Lung (tissue), 12 donors: ENCODE data around the gene ALG9. TPM values are rescaled to one million over a fixed set of nuclear protein-coding genes. Genes with fewer than 3 reads are reported as not detected.

Experiments
- ATAC-seq: fragments of 200-7000 bp; cut with Tn5 transposase; one replicate; pipeline ENCODE4 v1.9.1; 2020; ENCODE audit warnings: moderate number of reproducible peaks; ENCODE audit not compliant: insufficient read depth, low FRiP score
- DNase-seq, 3 donors: peaks; one replicate each; pipeline ENCODE4 v3.0.0-alpha.2; 2013 to 2017
- H3K27ac ChIP-seq, 2 donors: one replicate each; pipeline ENCODE4 v1.5.1; 2013; ENCODE audit warnings: mild to moderate bottlenecking in 2 of 2, moderate library complexity in 2 of 2, control low read depth in 1 of 2, inconsistent platforms in 1 of 2, low read depth in 1 of 2, low read length in 1 of 2
- H3K27me3 ChIP-seq, 3 donors: one replicate each; pipeline ENCODE4 v1.5.1; 2013; ENCODE audit warnings: low read length in 2 of 3; ENCODE audit not compliant: control insufficient read depth in 3 of 3, insufficient read depth in 3 of 3
- H3K36me3 ChIP-seq, 4 donors: one replicate each; pipeline ENCODE4 v1.5.1; 2013; ENCODE audit warnings: low read length in 4 of 4, mild to moderate bottlenecking in 1 of 4, moderate library complexity in 1 of 4; ENCODE audit not compliant: control insufficient read depth in 4 of 4, insufficient read depth in 4 of 4
- H3K4me1 ChIP-seq, 5 donors: one replicate each; pipeline ENCODE4 v1.5.1; 2013; ENCODE audit warnings: low read length in 5 of 5, mild to moderate bottlenecking in 2 of 5, moderate library complexity in 1 of 5; ENCODE audit not compliant: control insufficient read depth in 5 of 5, insufficient read depth in 5 of 5
- H3K4me3 ChIP-seq: one replicate; pipeline ENCODE4 v1.5.1; 2013; ENCODE audit warnings: mild to moderate bottlenecking, control low read depth, moderate library complexity
- H3K9ac ChIP-seq, 2 donors: one replicate each; pipeline ENCODE4 v1.5.1; 2013; ENCODE audit warnings: low read length in 2 of 2, control low read depth in 1 of 2; ENCODE audit not compliant: insufficient read depth in 1 of 2
- H3K9me3 ChIP-seq, 4 donors: one replicate each; pipeline ENCODE4 v1.5.1; 2013; ENCODE audit warnings: low read length in 3 of 4, mild to moderate bottlenecking in 1 of 4, moderate library complexity in 1 of 4; ENCODE audit not compliant: control insufficient read depth in 4 of 4, insufficient read depth in 3 of 4
- WGBS, 2 donors: extraction: QIAGEN DNeasy Blood & Tissue Kit; methylation state at CpG; one replicate each; pipeline ENCODE4 v1.1.7; 2013; 5-methylcytosine and 5-hydroxymethylcytosine counted together
- polyA plus RNA-seq, 2 donors: library from polyadenylated mRNA; stranded (reverse); fragments of 200-250 nt; gene quantifications; one replicate each; pipeline ENCODE4 v1.2.1, GENCODE V29; 2013
- total RNA-seq, 2 donors: library from RNA; depleted of rRNA in 1 of 2; stranded (reverse); fragments of >200 nt in 1 of 2; gene quantifications; one replicate each; pipeline ENCODE4 v1.2.1, GENCODE V29; 2014 to 2021
- TF ChIP-seq, protein P1 (sequence below): IDR thresholded peaks from 2 replicates; pipeline ENCODE4 v1.5.1; 2012; ENCODE audit warnings: mild to moderate bottlenecking; ENCODE audit errors: control extremely low read depth, extremely low read depth
- donor health status: control.
- donor health status: control.
- donor health status: Bipolar disorder and iron deficiency.
- donor health status: healthy.
- donor health status: DM: yes; HTN: yes; CAD: no.

ALG9 gene
- total and polyA plus RNA-seq, 4 donors: 11.4 to 43.4 (median 25.9) TPM

DNA sequence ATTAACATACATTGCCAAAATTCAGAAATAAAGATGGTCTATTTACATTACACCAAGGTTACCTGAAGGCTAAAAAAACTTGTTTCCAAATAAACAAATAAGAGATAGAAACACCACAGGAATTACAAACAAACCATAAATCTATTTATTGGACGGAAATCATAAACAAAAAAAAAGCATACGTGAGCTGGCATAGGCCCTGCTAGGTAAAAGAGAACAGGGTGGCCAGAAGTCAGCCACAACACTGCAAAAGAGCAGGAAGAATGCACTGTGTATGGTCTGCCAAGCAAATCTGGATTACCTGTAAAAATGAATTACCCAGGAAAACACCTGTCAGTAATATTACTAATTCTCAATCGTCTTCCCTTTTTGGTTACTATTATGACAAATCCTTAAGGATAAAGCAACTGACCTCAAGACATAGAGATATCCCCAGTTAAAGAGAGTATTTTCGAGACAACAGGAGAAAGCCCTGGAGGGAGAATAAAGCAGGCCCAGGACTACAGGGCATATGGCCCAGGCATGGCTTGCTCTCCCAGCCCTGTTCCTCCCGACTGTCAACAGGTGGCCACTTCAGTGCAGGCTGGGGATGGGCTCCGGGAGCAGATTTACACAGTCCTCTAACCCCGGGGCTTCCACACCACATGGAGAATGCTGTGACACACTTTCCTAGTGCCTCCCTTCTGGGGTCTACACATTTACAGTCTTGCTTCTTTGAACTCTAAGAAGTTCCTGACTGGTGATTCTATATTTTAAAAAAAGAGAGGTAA is 123.2 kb downstream of the ALG9 start:
- H3K4me3 ChIP-seq: no peak overlapping the region
- DNase-seq (no peak), ATAC-seq (no peak)
- TF ChIP-seq, protein P1, sequence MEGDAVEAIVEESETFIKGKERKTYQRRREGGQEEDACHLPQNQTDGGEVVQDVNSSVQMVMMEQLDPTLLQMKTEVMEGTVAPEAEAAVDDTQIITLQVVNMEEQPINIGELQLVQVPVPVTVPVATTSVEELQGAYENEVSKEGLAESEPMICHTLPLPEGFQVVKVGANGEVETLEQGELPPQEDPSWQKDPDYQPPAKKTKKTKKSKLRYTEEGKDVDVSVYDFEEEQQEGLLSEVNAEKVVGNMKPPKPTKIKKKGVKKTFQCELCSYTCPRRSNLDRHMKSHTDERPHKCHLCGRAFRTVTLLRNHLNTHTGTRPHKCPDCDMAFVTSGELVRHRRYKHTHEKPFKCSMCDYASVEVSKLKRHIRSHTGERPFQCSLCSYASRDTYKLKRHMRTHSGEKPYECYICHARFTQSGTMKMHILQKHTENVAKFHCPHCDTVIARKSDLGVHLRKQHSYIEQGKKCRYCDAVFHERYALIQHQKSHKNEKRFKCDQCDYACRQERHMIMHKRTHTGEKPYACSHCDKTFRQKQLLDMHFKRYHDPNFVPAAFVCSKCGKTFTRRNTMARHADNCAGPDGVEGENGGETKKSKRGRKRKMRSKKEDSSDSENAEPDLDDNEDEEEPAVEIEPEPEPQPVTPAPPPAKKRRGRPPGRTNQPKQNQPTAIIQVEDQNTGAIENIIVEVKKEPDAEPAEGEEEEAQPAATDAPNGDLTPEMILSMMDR: no peak
- peaks cover 0 to 2% (median 0%) of the 10 kb centered on the region in 5 donors for H3K4me1 ChIP-seq
- peaks cover 0 to 2% (median 0%) of the 10 kb centered on the region in 4 donors for H3K9me3 ChIP-seq
- H3K9ac ChIP-seq: no peak overlapping the region
- H3K27ac ChIP-seq: no peak overlapping the region
- no peaks in the 10 kb centered on the region for H3K27me3 ChIP-seq
- WGBS, 2 donors: 82 to 88% methylated on average over 7 of the region's 7 CpGs
- H3K36me3 ChIP-seq: peaks cover 19 to 47% (median 27%) of the 10 kb centered on the region in 4 donors

DNA sequence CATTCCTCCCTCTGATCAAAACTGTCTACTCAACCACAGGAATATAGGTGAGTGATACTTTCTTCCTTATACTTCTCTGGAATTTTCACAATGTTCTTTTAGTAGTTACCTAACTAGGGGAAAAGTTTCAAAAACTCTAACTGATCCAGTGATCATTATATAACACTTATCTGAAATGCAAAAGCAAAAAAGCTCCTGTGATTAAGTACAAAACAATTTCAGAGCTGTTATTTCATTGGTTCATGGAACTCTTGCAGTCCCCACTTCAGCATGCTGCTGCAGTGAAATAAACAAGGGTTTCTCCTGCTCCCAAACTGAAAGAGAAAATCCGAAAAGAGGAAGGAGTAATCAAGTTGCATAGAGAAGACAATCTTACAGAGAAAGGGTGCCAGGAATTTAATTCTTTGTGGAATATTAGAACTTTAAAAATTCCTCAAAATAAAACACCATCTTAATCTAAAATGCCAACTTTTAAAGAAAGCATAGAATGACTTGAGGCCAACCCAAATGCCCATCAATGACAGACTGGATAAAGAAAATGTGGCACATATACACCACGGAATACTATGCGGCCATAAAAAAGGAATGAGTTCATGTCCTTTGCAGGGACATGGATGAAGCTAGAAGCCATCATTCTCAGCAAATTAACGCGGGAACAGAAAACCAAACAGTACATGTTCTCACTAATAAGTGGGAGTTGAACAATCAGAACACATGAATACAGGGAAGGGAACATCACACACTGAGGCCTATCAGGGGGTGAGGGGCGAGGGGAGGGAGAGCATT is 125.5 kb downstream of the ALG9 start:
- H3K4me1 ChIP-seq: peaks cover 0 to 2% (median 0%) of the 10 kb centered on the region in 5 donors
- peaks cover 15 to 55% (median 36%) of the 10 kb centered on the region in 4 donors for H3K36me3 ChIP-seq
- 90 to 92% methylated on average over 6 of the region's 6 CpGs for WGBS, 2 donors
- H3K4me3 ChIP-seq: no peak overlapping the region
- DNase-seq: no peak
- H3K27ac ChIP-seq: no peak overlapping the region
- no peak for ATAC-seq
- no peak overlapping the region for H3K9ac ChIP-seq
- H3K27me3 ChIP-seq: no peaks in the 10 kb centered on the region
- peaks cover 0 to 2% (median 0%) of the 10 kb centered on the region in 4 donors for H3K9me3 ChIP-seq
- TF ChIP-seq, protein P1: no peak

DNA sequence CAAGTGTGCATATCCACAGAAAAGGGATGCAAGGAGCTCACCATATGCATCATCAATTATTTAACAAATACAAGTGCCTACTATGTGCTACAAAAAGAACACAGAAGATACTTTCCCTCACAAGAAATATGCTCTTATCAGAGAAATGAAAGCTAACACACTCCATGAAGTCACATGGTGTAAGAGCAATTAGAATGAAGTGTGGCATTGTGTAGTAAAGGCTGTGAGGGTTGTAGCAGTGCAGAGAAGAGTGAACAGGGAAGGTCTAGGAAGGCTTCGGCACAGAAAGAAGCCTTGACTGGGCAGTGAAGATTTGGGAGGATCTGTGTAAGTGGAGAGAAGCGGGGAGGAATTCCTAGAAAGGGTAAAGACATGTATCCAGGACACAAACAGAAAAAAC is 127.7 kb downstream of the ALG9 start:
- H3K9me3 ChIP-seq: peaks cover 0 to 2% (median 0%) of the 10 kb centered on the region in 4 donors
- no peak overlapping the region for H3K4me3 ChIP-seq
- ATAC-seq: no peak
- TF ChIP-seq, protein P1: no peak
- H3K36me3 ChIP-seq: peaks cover 11 to 56% (median 31%) of the 10 kb centered on the region in 4 donors
- H3K27me3 ChIP-seq: no peaks in the 10 kb centered on the region
- H3K27ac ChIP-seq: no peak overlapping the region
- DNase-seq: no peak
- H3K9ac ChIP-seq: no peak overlapping the region
- WGBS, 2 donors: 87 to 96% methylated on average over 2 of the region's 2 CpGs
- H3K4me1 ChIP-seq: peaks cover 0 to 2% (median 0%) of the 10 kb centered on the region in 5 donors
